Dedifferentiated amniotic fluid mesenchymal stem cell (primary cell): ENCODE results near the gene SHISA9.
A peak's percentile ranks its signal among the peaks of the same experiment; 100 is the strongest.

Experiments used
- DNase-seq: peaks from one replicate; pipeline ENCODE4 v3.0.0-alpha.2; 2016; ENCODE audit errors: extremely low spot score

The SHISA9 gene

GRCh38 chr16:13021996-13022395 lies 120.6 kb downstream of the SHISA9 start:
- no peak for DNase-seq

DNA sequence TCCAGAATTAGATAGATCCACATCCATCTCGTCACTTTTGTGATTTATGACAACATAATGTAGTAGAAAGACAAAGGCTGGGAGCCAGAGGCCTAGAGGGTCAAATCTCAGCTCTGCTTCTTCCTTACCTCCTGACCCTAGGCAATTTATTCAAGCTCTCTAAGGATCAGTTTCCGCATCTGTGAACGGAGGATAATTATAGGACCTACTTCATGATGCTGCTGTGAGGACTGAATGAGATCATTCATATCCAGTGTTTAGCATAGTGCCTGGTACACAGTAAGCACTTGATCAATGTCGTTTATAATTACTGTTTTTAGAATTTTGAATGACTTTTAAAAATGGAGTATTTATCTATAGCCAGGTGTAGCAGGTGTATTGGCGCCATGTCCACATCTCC lies 128.4 kb downstream of the SHISA9 start:
- no peak for DNase-seq

DNA sequence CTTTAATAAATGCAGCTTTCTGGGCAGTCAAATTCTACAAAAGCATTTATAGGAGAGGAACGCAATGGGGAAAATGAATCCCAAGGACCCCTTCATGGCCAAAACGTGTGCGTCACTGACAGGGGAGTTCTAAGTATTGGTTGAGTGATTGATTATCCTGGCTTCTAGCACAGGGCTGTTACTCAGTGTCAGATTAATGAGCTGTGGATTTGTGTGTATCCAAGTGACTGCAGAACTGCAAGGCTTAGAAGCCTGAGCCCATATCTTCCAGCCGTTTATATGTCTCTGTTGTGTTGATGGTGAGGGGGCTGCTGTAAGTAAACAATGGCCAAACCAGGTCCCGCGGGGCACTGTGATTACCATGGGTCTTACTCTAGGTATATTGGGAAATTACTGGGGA lies 129.4 kb downstream of the SHISA9 start:
- no peak for DNase-seq

DNA sequence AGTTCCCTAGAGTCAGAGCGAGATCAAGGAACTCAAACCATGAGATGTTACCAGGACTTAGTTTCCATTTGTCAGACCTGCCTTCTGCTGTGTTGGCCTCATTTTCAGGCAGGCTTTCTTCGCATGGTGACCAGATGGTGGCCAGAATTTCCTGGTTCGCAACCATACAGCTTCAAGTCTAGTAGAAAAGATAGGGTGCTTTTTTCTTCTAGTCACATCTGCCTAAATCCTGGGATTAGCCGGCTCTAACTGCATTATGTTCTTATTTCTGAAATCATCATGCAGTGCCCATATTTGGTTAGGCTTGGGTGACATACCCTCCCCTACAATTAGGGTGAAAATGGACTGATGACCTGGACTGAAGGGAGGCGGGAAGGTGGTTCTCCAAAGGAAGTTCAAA lies 131.5 kb downstream of the SHISA9 start:
- no peak for DNase-seq

DNA sequence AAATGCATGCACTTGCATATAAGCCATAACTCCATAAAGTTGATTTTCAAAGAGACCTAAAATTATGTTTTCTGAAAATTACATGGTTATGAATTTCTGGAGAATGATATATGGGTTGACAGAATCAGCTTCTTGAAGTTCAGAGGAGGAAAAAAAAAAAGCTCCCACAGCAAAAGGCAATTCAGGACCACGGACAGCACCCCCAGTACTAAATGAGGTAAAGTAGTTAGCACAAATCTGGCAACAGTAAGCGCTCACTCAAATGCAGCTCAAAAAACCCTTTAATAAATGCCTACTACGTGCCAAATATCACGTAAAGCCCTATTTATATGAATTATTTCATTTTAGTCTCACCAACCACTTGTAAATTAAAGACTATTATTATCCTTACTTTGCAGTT lies 135.2 kb downstream of the SHISA9 start:
- DNase-seq = peak; percentile 49

DNA sequence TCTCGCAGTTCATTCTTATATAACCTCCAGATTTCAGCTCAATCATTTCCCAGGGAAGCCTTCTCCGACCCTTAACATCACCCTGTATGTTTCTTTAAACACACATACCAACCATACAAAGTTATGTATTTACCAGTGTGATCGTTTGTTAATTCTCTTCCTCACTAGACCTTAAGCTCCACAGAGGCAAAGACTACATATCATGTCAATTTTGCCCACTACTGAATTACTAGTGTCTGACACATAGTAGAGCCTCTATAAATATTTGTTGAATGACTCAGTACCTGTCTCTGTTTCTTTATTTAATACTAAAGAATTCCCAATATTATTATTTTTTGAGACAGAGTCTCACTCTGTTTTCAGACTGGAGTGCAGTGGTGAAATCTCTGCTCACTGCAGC lies 137.2 kb downstream of the SHISA9 start:
- DNase-seq = no peak

GRCh38 chr16:13039526-13039925 lies 138.1 kb downstream of the SHISA9 start:
- no peak for DNase-seq

- DNase-seq = no peak
Observed at GRCh38 chr16:13041180-13041579, 139.8 kb downstream of the SHISA9 start.

- no peak for DNase-seq
Observed at GRCh38 chr16:13041646-13042290, 140.4 kb downstream of the SHISA9 start.

DNA sequence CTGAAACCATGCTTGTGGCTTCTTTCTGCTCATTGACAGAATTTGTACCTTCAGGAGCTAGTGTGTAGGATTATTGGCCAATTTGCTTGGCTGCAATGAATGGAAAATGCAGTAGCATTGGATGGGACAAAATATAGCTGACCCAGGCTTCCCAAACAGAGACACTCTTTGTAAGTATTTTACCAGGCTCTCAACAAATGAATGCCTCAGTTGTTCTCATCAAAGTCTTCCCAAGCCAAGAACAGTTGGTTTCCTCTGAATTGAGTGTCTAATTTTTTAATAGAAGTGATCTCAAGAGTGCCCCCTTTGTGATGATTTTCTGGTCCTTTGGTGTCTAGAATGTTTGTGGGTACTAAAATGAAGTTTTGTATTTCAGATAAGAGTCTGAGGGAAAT lies 140.9 kb downstream of the SHISA9 start:
- no peak for DNase-seq

GRCh38 chr16:13046061-13046821 lies 144.8 kb downstream of the SHISA9 start:
- DNase-seq = no peak

DNA sequence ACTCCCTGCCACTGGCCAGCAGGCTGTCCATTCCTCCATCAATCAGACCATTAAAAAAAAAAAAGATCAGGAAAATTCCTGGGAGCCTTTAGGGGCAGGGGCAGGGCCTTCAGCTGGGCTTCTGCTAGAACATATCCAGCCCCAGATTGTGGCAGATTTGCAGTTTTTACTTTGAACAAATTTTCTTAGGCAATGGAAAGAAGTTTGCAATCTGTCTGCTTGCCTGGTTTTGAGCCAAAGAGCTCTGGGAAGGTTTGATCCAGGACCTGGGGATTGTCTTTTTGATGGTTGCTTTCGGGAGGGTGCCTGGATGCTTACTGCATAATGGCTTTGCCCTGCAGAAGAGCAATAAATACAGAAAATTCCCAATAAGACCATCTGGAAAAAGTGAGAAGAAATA lies 145.9 kb downstream of the SHISA9 start:
- DNase-seq = no peak

DNA sequence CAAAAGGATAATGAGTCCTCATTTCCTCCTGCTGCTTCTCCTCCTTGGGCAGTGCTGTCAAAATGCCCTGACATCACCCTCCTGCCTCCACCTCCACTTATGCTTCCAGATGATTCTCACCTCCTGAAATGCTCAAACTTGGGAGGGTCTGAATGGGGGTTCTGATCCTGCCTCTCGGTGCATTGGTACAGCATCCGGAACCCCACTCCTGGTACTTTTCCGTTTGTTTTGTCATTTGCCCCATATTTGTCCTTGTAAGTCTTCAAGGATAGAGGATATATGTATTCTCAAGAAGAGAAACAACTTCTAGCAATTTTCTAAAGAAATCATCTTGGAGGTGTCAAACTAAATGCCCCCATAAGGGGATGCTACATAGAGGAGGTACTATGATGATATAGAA lies 148.3 kb downstream of the SHISA9 start:
- DNase-seq = no peak

DNA sequence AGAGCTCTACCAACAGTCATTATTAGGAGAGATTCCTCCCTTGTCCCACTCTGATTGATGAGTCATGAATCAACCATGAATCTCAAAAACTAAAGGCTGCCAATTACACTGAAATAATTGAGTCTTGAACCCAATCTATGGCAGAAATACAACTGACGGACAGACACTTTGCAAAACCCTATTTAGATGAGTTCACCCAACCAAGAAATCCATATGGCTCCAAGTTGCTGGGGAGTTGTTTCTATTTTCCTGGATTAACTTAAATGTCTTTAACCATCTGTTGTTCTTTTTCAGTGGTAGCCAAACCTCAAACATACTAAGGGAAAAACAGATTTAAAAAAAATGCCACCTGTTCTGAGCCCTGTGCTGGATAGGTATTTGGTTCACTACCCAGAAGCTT lies 151.0 kb downstream of the SHISA9 start:
- no peak for DNase-seq

- no peak for DNase-seq
Observed at GRCh38 chr16:13055480-13055879, 154.1 kb downstream of the SHISA9 start.

DNA sequence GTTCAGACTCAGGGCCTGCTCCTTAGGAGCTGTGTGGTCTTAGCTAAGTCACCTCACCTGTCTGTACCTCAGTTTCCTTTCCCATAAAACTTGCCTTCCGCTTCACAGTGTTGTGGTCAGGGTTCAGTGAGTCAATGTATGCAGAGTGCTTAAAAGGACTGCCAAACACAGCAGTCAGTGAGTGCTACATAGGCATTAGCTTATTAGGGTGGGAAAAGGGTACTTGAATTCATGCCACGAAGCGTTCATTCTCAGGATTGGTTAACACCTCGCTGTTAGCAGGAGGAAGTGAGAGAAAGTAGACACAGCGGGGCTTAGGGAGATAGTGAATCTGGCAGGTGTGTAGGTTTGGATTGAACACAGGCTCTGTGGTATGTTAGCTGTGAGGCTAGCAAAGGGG lies 155.2 kb downstream of the SHISA9 start:
- DNase-seq = no peak

DNA sequence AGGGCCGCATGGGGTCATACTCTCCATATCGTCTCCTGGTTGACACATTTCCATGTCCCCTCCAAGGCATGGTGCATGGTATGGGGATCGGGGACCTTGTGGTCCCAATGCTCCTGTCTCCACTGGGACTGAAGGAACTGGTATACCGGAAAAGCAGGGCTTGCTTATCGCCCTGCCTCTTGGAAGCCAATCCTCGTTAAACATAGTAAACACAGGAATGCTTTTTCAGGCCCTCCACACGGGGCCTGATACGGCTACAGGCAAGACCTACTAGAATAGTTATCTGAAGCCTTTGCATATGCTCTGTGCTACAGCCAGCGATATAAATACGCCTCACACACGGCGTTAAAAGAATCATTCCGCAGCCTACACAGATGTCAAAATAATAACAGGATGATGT lies 159.5 kb downstream of the SHISA9 start:
- no peak for DNase-seq

DNA sequence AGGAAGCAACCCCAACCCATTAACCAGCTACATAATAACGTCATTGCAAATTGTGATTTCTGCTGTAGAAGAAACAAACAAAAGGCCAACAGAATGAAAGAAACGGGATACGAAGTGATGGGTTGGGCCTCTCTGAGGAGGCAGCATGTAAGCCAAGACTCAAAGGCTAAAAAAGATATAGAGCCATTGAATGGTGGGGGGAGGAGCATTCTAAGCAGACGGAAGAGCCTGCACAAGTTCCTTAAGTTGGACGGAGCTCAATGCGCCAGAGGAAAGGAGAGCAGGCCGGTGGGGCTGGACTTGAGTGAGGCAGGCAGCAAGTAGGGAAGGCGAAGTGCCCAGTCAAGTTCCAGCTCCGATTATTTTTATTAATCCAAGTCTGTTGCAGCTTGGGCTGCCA lies 160.3 kb downstream of the SHISA9 start:
- DNase-seq = no peak

DNA sequence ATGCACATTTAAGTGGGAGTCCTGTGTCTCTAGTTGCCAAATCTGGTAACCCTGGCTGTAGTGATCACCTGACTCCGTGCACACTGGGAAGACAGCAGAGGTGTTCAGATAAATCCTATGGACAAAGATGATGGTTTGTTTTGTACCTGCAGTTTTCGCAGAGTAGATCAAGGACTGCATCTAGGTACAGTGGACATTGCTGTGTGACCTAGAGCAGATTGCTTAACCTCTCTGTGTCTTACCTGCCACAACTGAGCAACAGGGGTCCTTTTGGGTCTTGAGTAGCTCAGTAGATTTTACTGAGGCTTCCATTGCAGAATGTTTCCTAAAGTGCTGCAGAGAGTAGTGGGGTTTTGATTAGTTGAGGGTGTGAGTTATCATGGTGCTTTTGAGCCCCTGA lies 160.8 kb downstream of the SHISA9 start:
- no peak for DNase-seq

DNA sequence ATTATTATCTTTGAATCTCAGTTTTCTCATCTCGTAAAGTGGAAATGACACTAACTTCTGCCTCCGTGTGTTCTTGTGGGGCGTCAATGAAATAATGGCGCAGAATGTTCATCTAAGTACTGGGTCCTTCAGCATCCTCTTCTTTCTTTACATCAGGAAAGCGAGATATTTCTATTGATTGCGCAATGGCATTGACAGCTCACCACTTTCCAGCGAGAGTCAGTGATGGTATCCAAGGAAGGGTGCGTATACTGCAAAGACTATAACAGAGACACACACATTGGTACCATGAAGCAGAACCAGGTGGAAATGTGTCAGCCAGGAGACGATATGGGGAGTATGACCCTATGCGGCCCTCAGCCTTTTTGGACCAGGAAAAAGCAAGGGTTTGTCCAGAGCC lies 162.1 kb downstream of the SHISA9 start:
- no peak for DNase-seq

- no peak for DNase-seq
Observed at GRCh38 chr16:13064821-13065220, 163.4 kb downstream of the SHISA9 start.

GRCh38 chr16:13067648-13068047 lies 166.2 kb downstream of the SHISA9 start:
- no peak for DNase-seq

GRCh38 chr16:13068912-13069583 lies 167.7 kb downstream of the SHISA9 start:
- DNase-seq = no peak
